ENCODE data around the gene ALDH1B1. TPM values are rescaled to one million over a fixed set of nuclear protein-coding genes. Genes with fewer than 3 reads are reported as not detected.

ALDH1B1 gene
- total and polyA plus RNA-seq, 4 donors = 38.1 to 336 (median 109) TPM

- intact Hi-C loops (cut with DNase I) = loop anchor here in 1 of 2 donors (2.0 kb wide), 1 partner anchor 65 kb away; no protein-coding TSS in a partner anchor
- H3K4me1 ChIP-seq (ENCODE audit: control insufficient read depth in 1 of 2, insufficient read depth in 2 of 2, low read length in 2 of 2) = no peaks in the 10 kb centered on the region
- ATAC-seq (ENCODE audit: low FRiP score) (no peak), DNase-seq (no peak)
- 59 to 61% methylated on average over 2 of the region's 2 CpGs for WGBS, 2 donors
- H3K27ac ChIP-seq (ENCODE audit: low read depth in 1 of 2, low read length in 2 of 2) = no peak overlapping the region
- no peaks in the 10 kb centered on the region for H3K36me3 ChIP-seq (ENCODE audit: control insufficient read depth in 1 of 2, insufficient read depth in 2 of 2, low read length in 1 of 2)
- H3K27me3 ChIP-seq (ENCODE audit: control insufficient read depth in 1 of 2, insufficient read depth in 2 of 2, low read length in 1 of 2) = no peaks in the 10 kb centered on the region
- no peak overlapping the region for H3K4me3 ChIP-seq (ENCODE audit: low read length in 2 of 2)
- H3K9me3 ChIP-seq (ENCODE audit: control insufficient read depth, low read length) = no peaks in the 10 kb centered on the region
These were observed 43.0 kb downstream of the ALDH1B1 start for GRCh38 chr9:38435521-38435920.

- 97 to 100% methylated on average over 2 of the region's 2 CpGs for WGBS, 2 donors
These were observed 44.2 kb downstream of the ALDH1B1 start for GRCh38 chr9:38436708-38437107.

DNA sequence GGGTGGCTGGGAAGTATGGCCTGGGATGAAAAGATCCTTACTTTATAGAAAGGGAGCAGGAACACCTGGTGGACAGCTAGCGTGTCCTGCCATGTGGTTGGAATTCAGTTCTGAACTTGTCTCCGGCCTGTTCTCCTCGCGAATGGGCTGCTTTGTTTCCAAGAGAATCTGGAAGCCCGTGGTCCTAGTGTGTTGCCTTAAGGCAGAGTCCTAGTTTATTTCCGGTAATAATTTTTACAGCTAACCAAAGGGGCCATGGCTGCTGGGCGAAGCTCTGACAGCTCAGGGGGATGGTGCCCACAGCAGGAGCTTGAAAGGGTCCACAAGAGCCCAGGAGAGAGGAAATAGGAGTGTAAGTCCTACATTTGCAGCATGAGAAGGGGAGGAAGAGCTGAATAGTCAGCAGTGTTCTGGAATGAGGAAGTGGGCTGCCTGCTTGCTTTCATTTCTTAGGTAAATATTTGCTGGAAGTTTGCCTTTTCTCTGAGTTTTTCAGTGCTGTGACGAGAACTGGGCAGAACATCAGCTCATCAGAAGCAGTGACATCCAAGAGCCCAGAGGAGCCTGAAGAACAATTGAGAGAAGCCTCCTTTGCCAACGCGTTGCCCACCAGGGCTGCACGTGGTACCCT is 44.8 kb downstream of the ALDH1B1 start:
- WGBS, 2 donors = 60 to 65% methylated on average over 11 of the region's 11 CpGs
- no peak overlapping the region for H3K4me3 ChIP-seq (ENCODE audit: low read length in 2 of 2)
- no peaks in the 10 kb centered on the region for H3K27me3 ChIP-seq (ENCODE audit: control insufficient read depth in 1 of 2, insufficient read depth in 2 of 2, low read length in 1 of 2)
- H3K27ac ChIP-seq (ENCODE audit: low read depth in 1 of 2, low read length in 2 of 2) = no peak overlapping the region
- intact Hi-C loops (cut with DNase I) = no loop called here
- ATAC-seq (ENCODE audit: low FRiP score) (no peak), DNase-seq (no peak)
- H3K9me3 ChIP-seq (ENCODE audit: control insufficient read depth, low read length) = no peaks in the 10 kb centered on the region
- H3K36me3 ChIP-seq (ENCODE audit: control insufficient read depth in 1 of 2, insufficient read depth in 2 of 2, low read length in 1 of 2) = no peaks in the 10 kb centered on the region
- no peaks in the 10 kb centered on the region for H3K4me1 ChIP-seq (ENCODE audit: control insufficient read depth in 1 of 2, insufficient read depth in 2 of 2, low read length in 2 of 2)

More at GRCh38 chr9:38436708-38437107, 44.2 kb downstream of the ALDH1B1 start:
- ATAC-seq (ENCODE audit: low FRiP score) (no peak), DNase-seq (no peak)
- Histone ChIP-seq H3K4me1 (ENCODE audit: control insufficient read depth in 1 of 2, insufficient read depth in 2 of 2, low read length in 2 of 2) (no peaks in the 10 kb centered on the region), H3K36me3 (ENCODE audit: control insufficient read depth in 1 of 2, insufficient read depth in 2 of 2, low read length in 1 of 2) (no peaks in the 10 kb centered on the region), H3K4me3 (ENCODE audit: low read length in 2 of 2) (no peak overlapping the region), H3K27ac (ENCODE audit: low read depth in 1 of 2, low read length in 2 of 2) (no peak overlapping the region), H3K9me3 (ENCODE audit: control insufficient read depth, low read length) (no peaks in the 10 kb centered on the region), H3K27me3 (ENCODE audit: control insufficient read depth in 1 of 2, insufficient read depth in 2 of 2, low read length in 1 of 2) (no peaks in the 10 kb centered on the region)
- intact Hi-C loops (cut with DNase I) = no loop called here

DNA sequence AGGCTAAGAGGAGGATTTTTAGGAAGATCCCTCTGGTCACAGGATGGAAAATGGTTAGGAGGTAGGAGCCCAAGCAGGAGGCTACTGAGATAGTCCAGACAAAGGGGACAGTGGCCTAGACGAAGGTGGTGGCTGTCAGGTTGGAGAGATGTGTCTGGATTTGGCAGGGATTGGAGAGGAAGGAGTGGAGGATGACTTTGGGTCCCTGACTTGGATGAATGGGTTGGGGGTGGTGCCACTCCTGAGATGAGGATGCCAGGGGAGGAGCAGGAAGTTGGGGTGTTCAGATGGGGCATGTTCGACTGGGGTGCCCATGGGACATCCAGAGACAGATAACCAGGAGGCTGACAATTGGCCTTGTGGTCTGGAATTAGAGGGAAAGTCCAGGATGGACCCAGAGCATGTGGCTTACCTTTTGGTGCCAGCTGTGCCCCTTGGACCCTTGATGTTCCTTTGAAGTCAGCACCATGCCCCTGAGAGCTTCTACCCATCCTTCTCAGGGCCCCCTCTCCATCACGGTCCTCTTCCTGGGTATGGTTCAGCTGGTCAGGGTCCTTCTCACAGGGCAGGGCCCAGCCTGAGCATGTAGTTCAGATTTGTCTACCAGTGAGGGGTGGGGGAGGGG is 46.9 kb downstream of the ALDH1B1 start:
- Histone ChIP-seq H3K27ac (ENCODE audit: low read depth in 1 of 2, low read length in 2 of 2) (no peak overlapping the region), H3K4me3 (ENCODE audit: low read length in 2 of 2) (no peak overlapping the region), H3K4me1 (ENCODE audit: control insufficient read depth in 1 of 2, insufficient read depth in 2 of 2, low read length in 2 of 2) (no peaks in the 10 kb centered on the region), H3K36me3 (ENCODE audit: control insufficient read depth in 1 of 2, insufficient read depth in 2 of 2, low read length in 1 of 2) (no peaks in the 10 kb centered on the region), H3K9me3 (ENCODE audit: control insufficient read depth, low read length) (no peaks in the 10 kb centered on the region), H3K27me3 (ENCODE audit: control insufficient read depth in 1 of 2, insufficient read depth in 2 of 2, low read length in 1 of 2) (no peaks in the 10 kb centered on the region)
- intact Hi-C loops (cut with DNase I) = no loop called here
- DNase-seq (no peak), ATAC-seq (ENCODE audit: low FRiP score) (no peak)
- WGBS, 2 donors = 71 to 89% methylated on average over 3 of the region's 3 CpGs

DNA sequence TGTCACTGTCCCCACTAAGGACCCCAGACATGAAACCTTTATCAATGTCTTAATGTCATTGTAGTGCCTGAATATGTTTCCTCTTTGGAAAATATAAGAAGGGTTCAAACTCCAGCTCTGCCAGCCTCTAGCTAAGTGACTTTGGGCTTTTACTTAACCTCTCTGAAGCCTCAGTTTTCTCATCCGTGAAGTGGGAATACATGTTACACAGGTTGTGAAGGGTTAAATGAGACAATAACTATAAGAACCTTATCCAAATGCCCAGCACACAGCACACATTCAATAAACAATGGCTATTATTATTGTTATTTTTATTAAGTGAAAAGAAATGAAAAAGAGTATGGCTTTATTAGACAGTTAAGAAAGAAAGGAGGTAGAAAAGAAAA is 47.4 kb downstream of the ALDH1B1 start:
- Histone ChIP-seq H3K27ac (ENCODE audit: low read depth in 1 of 2, low read length in 2 of 2) (no peak overlapping the region), H3K4me3 (ENCODE audit: low read length in 2 of 2) (no peak overlapping the region), H3K9me3 (ENCODE audit: control insufficient read depth, low read length) (no peaks in the 10 kb centered on the region), H3K4me1 (ENCODE audit: control insufficient read depth in 1 of 2, insufficient read depth in 2 of 2, low read length in 2 of 2) (no peaks in the 10 kb centered on the region), H3K36me3 (ENCODE audit: control insufficient read depth in 1 of 2, insufficient read depth in 2 of 2, low read length in 1 of 2) (no peaks in the 10 kb centered on the region), H3K27me3 (ENCODE audit: control insufficient read depth in 1 of 2, insufficient read depth in 2 of 2, low read length in 1 of 2) (no peaks in the 10 kb centered on the region)
- no peak for ATAC-seq (ENCODE audit: low FRiP score)
- 90 to 94% methylated on average over 1 of the region's 1 CpG for WGBS, 2 donors
- intact Hi-C loops (cut with DNase I) = no loop called here
- no peak for DNase-seq

DNA sequence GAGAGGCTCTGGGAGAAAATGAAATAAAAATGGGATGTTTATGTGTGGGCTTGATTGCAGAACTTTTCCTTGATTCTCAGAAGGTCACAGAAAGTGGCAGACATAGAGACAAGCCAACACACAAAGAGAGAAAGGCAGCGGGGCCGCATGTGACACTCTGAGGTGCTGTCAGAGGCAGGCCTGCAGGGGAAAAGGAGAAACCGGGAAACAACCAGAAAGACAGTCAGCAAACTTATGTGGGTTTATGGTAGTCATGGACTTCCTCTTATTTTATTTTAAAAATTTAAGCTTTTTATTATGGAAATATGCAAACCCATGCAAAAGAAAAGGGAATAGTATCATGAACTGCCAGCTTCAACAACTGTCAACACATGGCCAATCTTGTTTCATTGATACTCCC is 48.0 kb downstream of the ALDH1B1 start:
- Histone ChIP-seq H3K27me3 (ENCODE audit: control insufficient read depth in 1 of 2, insufficient read depth in 2 of 2, low read length in 1 of 2) (no peaks in the 10 kb centered on the region), H3K4me3 (ENCODE audit: low read length in 2 of 2) (no peak overlapping the region), H3K27ac (ENCODE audit: low read depth in 1 of 2, low read length in 2 of 2) (no peak overlapping the region), H3K36me3 (ENCODE audit: control insufficient read depth in 1 of 2, insufficient read depth in 2 of 2, low read length in 1 of 2) (no peaks in the 10 kb centered on the region), H3K4me1 (ENCODE audit: control insufficient read depth in 1 of 2, insufficient read depth in 2 of 2, low read length in 2 of 2) (no peaks in the 10 kb centered on the region), H3K9me3 (ENCODE audit: control insufficient read depth, low read length) (no peaks in the 10 kb centered on the region)
- intact Hi-C loops (cut with DNase I) = no loop called here
- ATAC-seq (ENCODE audit: low FRiP score) (no peak), DNase-seq (peak in 1 of 2 donors; percentile 74)
- 85 to 89% methylated on average over 3 of the region's 3 CpGs for WGBS, 2 donors

DNA sequence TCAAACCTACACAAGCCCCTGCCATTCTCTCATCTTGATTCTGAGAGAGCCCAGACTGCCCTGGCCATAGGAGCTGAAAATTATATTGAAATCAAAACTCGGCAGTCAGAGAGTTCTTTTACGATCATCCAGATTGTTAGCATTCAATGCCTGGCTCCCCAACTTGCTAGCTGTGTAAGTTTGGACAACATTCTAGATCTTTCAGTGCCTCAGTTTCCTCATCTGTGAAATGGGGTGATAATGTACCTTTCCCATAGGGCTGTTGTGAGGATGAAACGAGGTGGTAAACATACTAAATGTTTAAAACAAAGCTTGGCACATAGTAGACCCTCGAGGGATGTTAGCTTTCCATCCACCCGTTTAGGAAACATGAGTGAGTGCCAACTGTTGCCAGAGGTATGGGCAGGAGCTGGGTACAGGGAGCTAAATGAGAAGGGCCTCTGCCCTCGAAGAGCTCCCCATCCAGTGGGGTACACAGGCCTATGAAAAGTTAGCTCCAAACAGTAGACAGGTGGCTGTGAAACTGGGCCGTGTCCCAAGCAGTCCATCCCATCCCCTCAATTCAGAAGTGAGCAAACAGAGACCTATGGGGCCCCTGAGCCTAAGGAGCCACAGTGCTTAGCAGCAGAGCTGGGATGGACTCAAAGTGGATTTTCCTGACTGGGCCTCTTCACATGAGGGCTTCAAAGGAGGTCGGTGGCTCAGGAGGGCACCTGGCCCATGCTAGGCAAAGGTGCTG is 49.0 kb downstream of the ALDH1B1 start:
- DNase-seq (no peak), ATAC-seq (ENCODE audit: low FRiP score) (no peak)
- no peaks in the 10 kb centered on the region for H3K4me1 ChIP-seq (ENCODE audit: control insufficient read depth in 1 of 2, insufficient read depth in 2 of 2, low read length in 2 of 2)
- no peaks in the 10 kb centered on the region for H3K9me3 ChIP-seq (ENCODE audit: control insufficient read depth, low read length)
- intact Hi-C loops (cut with DNase I) = no loop called here
- no peaks in the 10 kb centered on the region for H3K27me3 ChIP-seq (ENCODE audit: control insufficient read depth in 1 of 2, insufficient read depth in 2 of 2, low read length in 1 of 2)
- H3K27ac ChIP-seq (ENCODE audit: low read depth in 1 of 2, low read length in 2 of 2) = no peak overlapping the region
- no peak overlapping the region for H3K4me3 ChIP-seq (ENCODE audit: low read length in 2 of 2)
- H3K36me3 ChIP-seq (ENCODE audit: control insufficient read depth in 1 of 2, insufficient read depth in 2 of 2, low read length in 1 of 2) = no peaks in the 10 kb centered on the region
- WGBS, 2 donors = 76 to 79% methylated on average over 8 of the region's 8 CpGs

- ATAC-seq (ENCODE audit: low FRiP score) = no peak
- DNase-seq = no peak
- no peaks in the 10 kb centered on the region for H3K27me3 ChIP-seq (ENCODE audit: control insufficient read depth in 1 of 2, insufficient read depth in 2 of 2, low read length in 1 of 2)
- H3K27ac ChIP-seq (ENCODE audit: low read depth in 1 of 2, low read length in 2 of 2) = no peak overlapping the region
- intact Hi-C loops (cut with DNase I) = no loop called here
- H3K9me3 ChIP-seq (ENCODE audit: control insufficient read depth, low read length) = no peaks in the 10 kb centered on the region
- 57 to 68% methylated on average over 8 of the region's 8 CpGs for WGBS, 2 donors
- no peak overlapping the region for H3K4me3 ChIP-seq (ENCODE audit: low read length in 2 of 2)
- no peaks in the 10 kb centered on the region for H3K36me3 ChIP-seq (ENCODE audit: control insufficient read depth in 1 of 2, insufficient read depth in 2 of 2, low read length in 1 of 2)
- H3K4me1 ChIP-seq (ENCODE audit: control insufficient read depth in 1 of 2, insufficient read depth in 2 of 2, low read length in 2 of 2) = no peaks in the 10 kb centered on the region
These were observed 50.1 kb downstream of the ALDH1B1 start for GRCh38 chr9:38442473-38443096.
